ENCODE measurements around the gene CD59.

DNA sequence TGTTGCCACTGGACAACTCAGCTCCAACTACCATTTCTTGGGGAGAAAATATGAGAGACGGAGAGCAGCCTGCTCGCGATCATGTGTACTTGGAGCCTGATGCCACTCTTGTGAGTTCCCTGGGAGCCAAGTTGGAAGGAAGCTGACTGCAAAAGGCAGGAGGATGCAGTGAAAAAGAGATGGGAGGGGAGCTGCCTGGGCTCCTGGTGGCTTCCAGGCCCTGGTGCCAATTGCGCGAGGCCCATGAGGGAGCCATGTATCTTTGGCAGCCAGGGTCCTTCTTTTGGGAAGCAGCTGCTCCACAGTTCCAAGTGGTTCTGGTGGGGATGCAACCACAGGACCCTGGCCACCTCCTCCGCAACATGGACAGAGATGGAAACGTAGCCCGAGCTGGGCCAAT is 46.7 kb downstream of the CD59 start:
- TF ChIP-seq POLR2A (IDR thresholded peaks at IDR 0.05; ENCODE audit: low read depth, low read length) (no peak), POLR2AphosphoS5 (IDR thresholded peaks at IDR 0.05; ENCODE audit: low read depth, low read length) (no peak), TAF1 (IDR thresholded peaks at IDR 0.05; ENCODE audit: borderline replicate concordance, low read depth, low read length) (no peak)
